ENCODE data around the gene DPP8.

- TF ChIP-seq, protein P1, sequence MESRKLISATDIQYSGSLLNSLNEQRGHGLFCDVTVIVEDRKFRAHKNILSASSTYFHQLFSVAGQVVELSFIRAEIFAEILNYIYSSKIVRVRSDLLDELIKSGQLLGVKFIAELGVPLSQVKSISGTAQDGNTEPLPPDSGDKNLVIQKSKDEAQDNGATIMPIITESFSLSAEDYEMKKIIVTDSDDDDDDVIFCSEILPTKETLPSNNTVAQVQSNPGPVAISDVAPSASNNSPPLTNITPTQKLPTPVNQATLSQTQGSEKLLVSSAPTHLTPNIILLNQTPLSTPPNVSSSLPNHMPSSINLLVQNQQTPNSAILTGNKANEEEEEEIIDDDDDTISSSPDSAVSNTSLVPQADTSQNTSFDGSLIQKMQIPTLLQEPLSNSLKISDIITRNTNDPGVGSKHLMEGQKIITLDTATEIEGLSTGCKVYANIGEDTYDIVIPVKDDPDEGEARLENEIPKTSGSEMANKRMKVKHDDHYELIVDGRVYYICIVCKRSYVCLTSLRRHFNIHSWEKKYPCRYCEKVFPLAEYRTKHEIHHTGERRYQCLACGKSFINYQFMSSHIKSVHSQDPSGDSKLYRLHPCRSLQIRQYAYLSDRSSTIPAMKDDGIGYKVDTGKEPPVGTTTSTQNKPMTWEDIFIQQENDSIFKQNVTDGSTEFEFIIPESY (IDR thresholded peaks at IDR 0.05) = no peak
- TF ChIP-seq E4F1 (IDR thresholded peaks at IDR 0.05; ENCODE audit: borderline replicate concordance, partially characterized antibody) = no peak
- no peak for TF ChIP-seq SREBF2 (IDR thresholded peaks at IDR 0.05; ENCODE audit: low read length)
- TF ChIP-seq CHD1 (IDR thresholded peaks at IDR 0.05; ENCODE audit: low read depth, low read length) = no peak
- no peak for TF ChIP-seq RAD21 (IDR thresholded peaks at IDR 0.05; ENCODE audit: insufficient read depth, low read depth, low read length)
- no peak for TF ChIP-seq TAF1 (IDR thresholded peaks at IDR 0.05; ENCODE audit: borderline replicate concordance, low read depth, low read length)
- TF ChIP-seq, protein P2, sequence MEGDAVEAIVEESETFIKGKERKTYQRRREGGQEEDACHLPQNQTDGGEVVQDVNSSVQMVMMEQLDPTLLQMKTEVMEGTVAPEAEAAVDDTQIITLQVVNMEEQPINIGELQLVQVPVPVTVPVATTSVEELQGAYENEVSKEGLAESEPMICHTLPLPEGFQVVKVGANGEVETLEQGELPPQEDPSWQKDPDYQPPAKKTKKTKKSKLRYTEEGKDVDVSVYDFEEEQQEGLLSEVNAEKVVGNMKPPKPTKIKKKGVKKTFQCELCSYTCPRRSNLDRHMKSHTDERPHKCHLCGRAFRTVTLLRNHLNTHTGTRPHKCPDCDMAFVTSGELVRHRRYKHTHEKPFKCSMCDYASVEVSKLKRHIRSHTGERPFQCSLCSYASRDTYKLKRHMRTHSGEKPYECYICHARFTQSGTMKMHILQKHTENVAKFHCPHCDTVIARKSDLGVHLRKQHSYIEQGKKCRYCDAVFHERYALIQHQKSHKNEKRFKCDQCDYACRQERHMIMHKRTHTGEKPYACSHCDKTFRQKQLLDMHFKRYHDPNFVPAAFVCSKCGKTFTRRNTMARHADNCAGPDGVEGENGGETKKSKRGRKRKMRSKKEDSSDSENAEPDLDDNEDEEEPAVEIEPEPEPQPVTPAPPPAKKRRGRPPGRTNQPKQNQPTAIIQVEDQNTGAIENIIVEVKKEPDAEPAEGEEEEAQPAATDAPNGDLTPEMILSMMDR (IDR thresholded peaks at IDR 0.05 in 2 of 3, conservative IDR thresholded peaks at IDR 0.05 in 1 of 3; ENCODE audit: control insufficient read depth in 2 of 3, extremely low read depth in 1 of 3, insufficient read depth in 1 of 3, low read depth in 3 of 3, low read length in 3 of 3) = no peak
- TF ChIP-seq SRF (IDR thresholded peaks at IDR 0.05; ENCODE audit: low read depth in 2 of 2, low read length in 2 of 2) = no peak
- no peak for TF ChIP-seq YY1 (IDR thresholded peaks at IDR 0.05; ENCODE audit: low read depth, low read length)
- TF ChIP-seq SPI1 (IDR thresholded peaks at IDR 0.05; ENCODE audit: borderline replicate concordance, insufficient read depth, low read depth, low read length) = no peak
- no peak for TF ChIP-seq MXI1 (IDR thresholded peaks at IDR 0.05; ENCODE audit: low read depth, low read length)
- TF ChIP-seq, protein P3, sequence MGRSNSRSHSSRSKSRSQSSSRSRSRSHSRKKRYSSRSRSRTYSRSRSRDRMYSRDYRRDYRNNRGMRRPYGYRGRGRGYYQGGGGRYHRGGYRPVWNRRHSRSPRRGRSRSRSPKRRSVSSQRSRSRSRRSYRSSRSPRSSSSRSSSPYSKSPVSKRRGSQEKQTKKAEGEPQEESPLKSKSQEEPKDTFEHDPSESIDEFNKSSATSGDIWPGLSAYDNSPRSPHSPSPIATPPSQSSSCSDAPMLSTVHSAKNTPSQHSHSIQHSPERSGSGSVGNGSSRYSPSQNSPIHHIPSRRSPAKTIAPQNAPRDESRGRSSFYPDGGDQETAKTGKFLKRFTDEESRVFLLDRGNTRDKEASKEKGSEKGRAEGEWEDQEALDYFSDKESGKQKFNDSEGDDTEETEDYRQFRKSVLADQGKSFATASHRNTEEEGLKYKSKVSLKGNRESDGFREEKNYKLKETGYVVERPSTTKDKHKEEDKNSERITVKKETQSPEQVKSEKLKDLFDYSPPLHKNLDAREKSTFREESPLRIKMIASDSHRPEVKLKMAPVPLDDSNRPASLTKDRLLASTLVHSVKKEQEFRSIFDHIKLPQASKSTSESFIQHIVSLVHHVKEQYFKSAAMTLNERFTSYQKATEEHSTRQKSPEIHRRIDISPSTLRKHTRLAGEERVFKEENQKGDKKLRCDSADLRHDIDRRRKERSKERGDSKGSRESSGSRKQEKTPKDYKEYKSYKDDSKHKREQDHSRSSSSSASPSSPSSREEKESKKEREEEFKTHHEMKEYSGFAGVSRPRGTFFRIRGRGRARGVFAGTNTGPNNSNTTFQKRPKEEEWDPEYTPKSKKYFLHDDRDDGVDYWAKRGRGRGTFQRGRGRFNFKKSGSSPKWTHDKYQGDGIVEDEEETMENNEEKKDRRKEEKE (IDR thresholded peaks at IDR 0.05) = no peak
- no peak for TF ChIP-seq CBX3 (IDR thresholded peaks at IDR 0.05; ENCODE audit: borderline replicate concordance, low read depth)
- TF ChIP-seq POLR2AphosphoS5 (IDR thresholded peaks at IDR 0.05; ENCODE audit: low read length) = no peak
Observed at GRCh38 chr15:65540314-65540713, 22.8 kb upstream of the DPP8 start.
